HepG2 (cell line): Measurements from ENCODE around the gene LRSAM1. TPM values are rescaled to one million over a fixed set of nuclear protein-coding genes. Genes with fewer than 3 reads are reported as not detected.

Experiments used
- ATAC-seq: fragments of 200-7000 bp; cut with Tn5 transposase; 3 replicates; pipeline ENCODE4 v1.9.1; 2020; ENCODE audit warnings: mild to moderate bottlenecking, moderate library complexity
- BruUV-seq: library from RNA; stranded (reverse); fragments of 400-500 nt; replicated peaks from 2 replicates; lab custom pipeline; 2021; lab: Mats Ljungman, UMichigan
- CTCF ChIA-PET: fragments of 300-600 bp; formaldehyde crosslinking; extraction: SDS; loops from one replicate; lab custom pipeline; 2021; ENCODE audit warnings: low total read pairs, inconsistent platforms, low intra/inter-chr PET ratio; lab: Yijun Ruan, JAX
- POLR2A ChIA-PET: fragments of 350-600 bp; sonication (Branson Sonifier 250); formaldehyde crosslinking; loops from one replicate; lab custom pipeline; 2020; ENCODE audit warnings: antibody characterized with exemption, inconsistent platforms; lab: Yijun Ruan, JAX
- DNase-seq: peaks from one replicate; pipeline ENCODE4 v3.0.0-alpha.2; 2015; ENCODE audit warnings: low spot score
- FAIRE-seq: peaks from 3 replicates; lab custom pipeline; 2011; peaks lifted over from hg19 to GRCh38; lab: Jason Lieb, UNC
- H2AFZ ChIP-seq: one replicate; pipeline ENCODE4 v1.6.1; 2011; ENCODE audit warnings: low read length, inconsistent platforms
- H3K27ac ChIP-seq: fragments of 300-600 bp; 3 replicates; pipeline ENCODE4 v1.8.0; 2011; ENCODE audit warnings: mixed run types, mild to moderate bottlenecking, mixed read lengths, low read length, inconsistent platforms; ENCODE audit not compliant: insufficient read depth; ENCODE audit errors: extremely low read length
- H3K27me3 ChIP-seq, 2 experiments: fragments of 200-600 bp in 1 of 2; 2 replicates in 1 of 2; 3 replicates in 1 of 2; pipeline versions ENCODE4 v1.6.0 to v1.8.0; 2011; ENCODE audit warnings: low read length in 2 of 2, mild to moderate bottlenecking in 2 of 2, moderate library complexity in 2 of 2, inconsistent platforms in 1 of 2; ENCODE audit not compliant: insufficient read depth in 2 of 2, control insufficient read depth in 1 of 2
- H3K36me3 ChIP-seq, 2 experiments: fragments of 200-600 bp in 1 of 2; replicated peaks in 1 of 2; 2 replicates in 1 of 2; 3 replicates in 1 of 2; pipeline versions ENCODE4 v1.5.1 to v1.8.0; 2011; ENCODE audit warnings: low read length in 2 of 2, inconsistent platforms in 1 of 2; ENCODE audit not compliant: insufficient read depth in 2 of 2, control insufficient read depth in 1 of 2
- H3K4me1 ChIP-seq: 2 replicates; pipeline ENCODE4 v1.5.1; 2012; ENCODE audit warnings: low read length, inconsistent platforms; ENCODE audit not compliant: insufficient read depth
- H3K4me2 ChIP-seq: 2 replicates; pipeline ENCODE4 v1.6.0; 2011; ENCODE audit warnings: low read depth, low read length, inconsistent platforms
- H3K4me3 ChIP-seq, 3 experiments: fragments of 200-600 bp in 1 of 3; sonication (generic), shearing (Covaris generic) in 1 of 3; replicated peaks in 1 of 3; 2 replicates each; pipeline ENCODE4 v1.5.1; 2011 to 2016; ENCODE audit warnings: low read length in 3 of 3, inconsistent platforms in 2 of 3, low read depth in 2 of 3, mild to moderate bottlenecking in 2 of 3, control low read depth in 1 of 3, mixed read lengths in 1 of 3; ENCODE audit not compliant: insufficient read depth in 1 of 3
- H3K79me2 ChIP-seq: one replicate; pipeline ENCODE4 v1.6.1; 2011; ENCODE audit warnings: low read length, inconsistent platforms; ENCODE audit not compliant: insufficient read depth
- H3K9ac ChIP-seq: 2 replicates; pipeline ENCODE4 v1.6.0; 2011; ENCODE audit warnings: mild to moderate bottlenecking, low read depth, low read length, inconsistent platforms; ENCODE audit not compliant: insufficient read depth
- H3K9me3 ChIP-seq: 2 replicates; pipeline ENCODE4 v1.5.1; 2012; ENCODE audit warnings: mild to moderate bottlenecking, low read length
- H4K20me1 ChIP-seq: 2 replicates; pipeline ENCODE4 v1.6.0; 2011; ENCODE audit warnings: inconsistent platforms, mild to moderate bottlenecking, low read length, moderate library complexity; ENCODE audit not compliant: insufficient read depth
- MNT ChIP-seq: fragments of 450-650 bp; IDR thresholded peaks from 2 replicates; pipeline ENCODE4 v1.6.1; 2016
- NCOA5 ChIP-seq: sonication (generic); formaldehyde crosslinking; IDR thresholded peaks from 2 replicates; pipeline ENCODE4 v1.4.0; 2020; ENCODE audit warnings: missing genetic modification reagents
- SRSF1 ChIP-seq: fragments of 200-400 bp; formaldehyde crosslinking; optimal IDR thresholded peaks from 2 replicates; pipeline ENCODE3; 2017; ENCODE audit warnings: mild to moderate bottlenecking, low read depth, low read length, moderate library complexity
- STAG1 ChIP-seq: sonication (generic); formaldehyde crosslinking; IDR thresholded peaks from 2 replicates; pipeline ENCODE4 v1.4.0; 2020; ENCODE audit warnings: missing genetic modification reagents
- ZBTB7A ChIP-seq: sonication (generic); formaldehyde crosslinking; IDR thresholded peaks from 2 replicates; pipeline ENCODE4 v1.8.0; 2022; ENCODE audit warnings: mild to moderate bottlenecking, missing genetic modification reagents
- ZFP62 ChIP-seq: sonication (generic); formaldehyde crosslinking; IDR thresholded peaks from 2 replicates; pipeline ENCODE4 v1.4.0; 2020; ENCODE audit warnings: missing genetic modification reagents
- ZNF205 ChIP-seq: IDR thresholded peaks from 2 replicates; pipeline ENCODE4 v1.6.1; 2018; ENCODE audit warnings: missing biosample characterization, missing genetic modification reagents
- ZNF644 ChIP-seq: IDR thresholded peaks from 2 replicates; pipeline ENCODE4 v1.6.1; 2016; ENCODE audit warnings: low read depth
- ZNF709 ChIP-seq: sonication (generic); formaldehyde crosslinking; IDR thresholded peaks from 2 replicates; pipeline ENCODE4 v1.5.0; 2020; ENCODE audit warnings: mild to moderate bottlenecking, missing genetic modification reagents
- ZNF850 ChIP-seq: sonication (generic); formaldehyde crosslinking; conservative IDR thresholded peaks from 2 replicates; pipeline ENCODE4 v1.9.0; 2021; ENCODE audit warnings: mild to moderate bottlenecking, missing genetic modification reagents
- ZSCAN25 ChIP-seq: sonication (generic); formaldehyde crosslinking; IDR thresholded peaks from 2 replicates; pipeline ENCODE4 v1.8.0; 2022; ENCODE audit warnings: mild to moderate bottlenecking, missing genetic modification reagents
- WGBS: methylation state at CpG from one replicate; pipeline ENCODE4 v1.1.6; 2017; ENCODE audit warnings: low lambda C conversion rate; 5-methylcytosine and 5-hydroxymethylcytosine counted together
- in situ Hi-C: cut with HindIII; loops from 2 replicates; pipeline ENCODE4 v1.10.0; 2017; ENCODE audit warnings: low pct_unique_long_range_greater_than_20kb; ENCODE audit not compliant: extremely low pct_ligation_motif_present
- intact Hi-C: fragments of 100-400 bp; cut with micrococcal nuclease; formaldehyde crosslinking; loops from one replicate; pipeline ENCODE4 v1.10.0; 2022; ENCODE audit not compliant: unreplicated experiment
- polyA plus RNA-seq, 8 experiments: library from polyadenylated mRNA; depleted of rRNA in 3 of 8; stranded (reverse) in 7 of 8; unstranded in 1 of 8; fragments of >200 nt; fragmentation: Illumina TruSeq in 4 of 8; extraction: Trizol in 4 of 8; gene quantifications; 2 replicates each; pipeline versions ENCODE4 v1.2.1 to v1.2.3, GENCODE V29; 2011 to 2016; ENCODE audit warnings: low read depth in 4 of 8, missing spikeins in 1 of 8, mixed read lengths in 1 of 8; ENCODE audit not compliant: insufficient read depth in 1 of 8
- total RNA-seq, 5 experiments: library from RNA; depleted of rRNA; stranded (reverse); fragments of >200 nt; fragmentation: Illumina TruSeq; extraction: Trizol; gene quantifications; 2 replicates each; pipeline ENCODE4 v1.2.3, GENCODE V29; 2016; ENCODE audit warnings: low read depth in 1 of 5
- TF ChIP-seq, protein P1 (sequence below): sonication (generic); formaldehyde crosslinking; IDR thresholded peaks from 2 replicates; pipeline ENCODE4 v1.4.0; 2020; ENCODE audit warnings: mild to moderate bottlenecking, low read depth, missing genetic modification reagents
- TF ChIP-seq, protein P2 (sequence below): sonication (generic); formaldehyde crosslinking; IDR thresholded peaks from 2 replicates; pipeline ENCODE4 v1.5.0; 2020; ENCODE audit warnings: mild to moderate bottlenecking, missing genetic modification reagents, moderate library complexity

LRSAM1 gene
- total and polyA plus RNA-seq, 2 of the 13 experiments (the other 11 are each of a cell fraction or from before 2014, with no cell fraction given): 8.7 to 10.2 TPM

GRCh38 chr9:127537014-127537413 is 85.7 kb downstream of the LRSAM1 start:
- 95% methylated on average over 7 of the region's 8 CpGs for WGBS
- Histone ChIP-seq H3K9ac (no peak overlapping the region), H3K4me3 (no peak overlapping the region), H3K36me3 (peaks cover under 1 to 2% of the 10 kb centered on the region in 2 experiments; a peak in 4 of 5 replicates), H3K27me3 (no peaks in the 10 kb centered on the region), H3K9me3 (no peaks in the 10 kb centered on the region), H2AFZ (no peak overlapping the region), H3K79me2 (peaks cover 21% of the 10 kb centered on the region), H3K4me1 (no peaks in the 10 kb centered on the region), H4K20me1 (peaks cover 14% of the 10 kb centered on the region), H3K27ac (no peak overlapping the region)
- no TSS peak for BruUV-seq
- intact Hi-C loops: no loop called here
- ATAC-seq (no peak), DNase-seq (no peak)
- ChIA-PET CTCF (no interaction called here), POLR2A (no interaction called here)
- in situ Hi-C loops: no loop called here
- TF ChIP-seq ZNF205 (CRISPR knock-in tag): no peak
- no peak for TF ChIP-seq ZNF709 (CRISPR knock-in tag)
- no peak for TF ChIP-seq ZSCAN25 (CRISPR knock-in tag)
- no peak for TF ChIP-seq SRSF1
- no peak for TF ChIP-seq NCOA5 (CRISPR knock-in tag)
- no peak for TF ChIP-seq ZFP62 (CRISPR knock-in tag)
- TF ChIP-seq, protein P1, sequence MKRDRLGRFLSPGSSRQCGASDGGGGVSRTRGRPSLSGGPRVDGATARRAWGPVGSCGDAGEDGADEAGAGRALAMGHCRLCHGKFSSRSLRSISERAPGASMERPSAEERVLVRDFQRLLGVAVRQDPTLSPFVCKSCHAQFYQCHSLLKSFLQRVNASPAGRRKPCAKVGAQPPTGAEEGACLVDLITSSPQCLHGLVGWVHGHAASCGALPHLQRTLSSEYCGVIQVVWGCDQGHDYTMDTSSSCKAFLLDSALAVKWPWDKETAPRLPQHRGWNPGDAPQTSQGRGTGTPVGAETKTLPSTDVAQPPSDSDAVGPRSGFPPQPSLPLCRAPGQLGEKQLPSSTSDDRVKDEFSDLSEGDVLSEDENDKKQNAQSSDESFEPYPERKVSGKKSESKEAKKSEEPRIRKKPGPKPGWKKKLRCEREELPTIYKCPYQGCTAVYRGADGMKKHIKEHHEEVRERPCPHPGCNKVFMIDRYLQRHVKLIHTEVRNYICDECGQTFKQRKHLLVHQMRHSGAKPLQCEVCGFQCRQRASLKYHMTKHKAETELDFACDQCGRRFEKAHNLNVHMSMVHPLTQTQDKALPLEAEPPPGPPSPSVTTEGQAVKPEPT: no peak
- no peak for TF ChIP-seq ZNF644
- TF ChIP-seq, all 625 proteins: peak for 0
- no peak for FAIRE-seq
- H3K4me2 ChIP-seq: no peak overlapping the region

GRCh38 chr9:127537792-127538191 is 86.5 kb downstream of the LRSAM1 start:
- peaks cover 0 to 2% of the 10 kb centered on the region in 2 experiments; a peak in 4 of 5 replicates for H3K36me3 ChIP-seq
- peaks cover 21% of the 10 kb centered on the region for H3K79me2 ChIP-seq
- H2AFZ ChIP-seq: no peak overlapping the region
- no peak overlapping the region for H3K27ac ChIP-seq
- no peak overlapping the region for H3K9ac ChIP-seq
- peak; percentile 40; the same call in 2 of the 3 replicates for ATAC-seq
- WGBS: 88% methylated on average over 3 of the region's 3 CpGs
- FAIRE-seq: no peak
- no peaks in the 10 kb centered on the region for H3K27me3 ChIP-seq
- CTCF ChIA-PET: no interaction called here
- H3K4me2 ChIP-seq: no peak overlapping the region
- intact Hi-C loops (no loop called here), in situ Hi-C loops (no loop called here)
- H3K4me1 ChIP-seq: no peaks in the 10 kb centered on the region
- BruUV-seq: no TSS peak
- no peaks in the 10 kb centered on the region for H3K9me3 ChIP-seq
- DNase-seq: no peak
- no peak overlapping the region for H3K4me3 ChIP-seq
- POLR2A ChIA-PET: no interaction called here
- TF ChIP-seq, protein P2, sequence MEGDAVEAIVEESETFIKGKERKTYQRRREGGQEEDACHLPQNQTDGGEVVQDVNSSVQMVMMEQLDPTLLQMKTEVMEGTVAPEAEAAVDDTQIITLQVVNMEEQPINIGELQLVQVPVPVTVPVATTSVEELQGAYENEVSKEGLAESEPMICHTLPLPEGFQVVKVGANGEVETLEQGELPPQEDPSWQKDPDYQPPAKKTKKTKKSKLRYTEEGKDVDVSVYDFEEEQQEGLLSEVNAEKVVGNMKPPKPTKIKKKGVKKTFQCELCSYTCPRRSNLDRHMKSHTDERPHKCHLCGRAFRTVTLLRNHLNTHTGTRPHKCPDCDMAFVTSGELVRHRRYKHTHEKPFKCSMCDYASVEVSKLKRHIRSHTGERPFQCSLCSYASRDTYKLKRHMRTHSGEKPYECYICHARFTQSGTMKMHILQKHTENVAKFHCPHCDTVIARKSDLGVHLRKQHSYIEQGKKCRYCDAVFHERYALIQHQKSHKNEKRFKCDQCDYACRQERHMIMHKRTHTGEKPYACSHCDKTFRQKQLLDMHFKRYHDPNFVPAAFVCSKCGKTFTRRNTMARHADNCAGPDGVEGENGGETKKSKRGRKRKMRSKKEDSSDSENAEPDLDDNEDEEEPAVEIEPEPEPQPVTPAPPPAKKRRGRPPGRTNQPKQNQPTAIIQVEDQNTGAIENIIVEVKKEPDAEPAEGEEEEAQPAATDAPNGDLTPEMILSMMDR (CRISPR knock-in tag): peak; percentile 38
- TF ChIP-seq ZNF850 (CRISPR knock-in tag) (no peak), MNT (no peak), ZBTB7A (no peak), STAG1 (CRISPR knock-in tag) (peak; percentile 22; the same call in 1 of the 2 replicates)
- peaks cover 14% of the 10 kb centered on the region for H4K20me1 ChIP-seq
